Stimulated activated CD4-positive, alpha-beta T cell treated with anti-CD3 and anti-CD28 coated beads, Interleukin-1b, Interleukin-23, amount 100 ng/mL, for 48 hours (primary cell): ENCODE data around the gene GGA2.
"Not testable (repeated sequence)": the region's sequence is repeated elsewhere in the genome, so short reads cannot be mapped to it uniquely, and the experiment has no call there.

Source experiments
- DNase-seq: peaks from one replicate; pipeline ENCODE4 v3.0.0-alpha.2; 2020

Gene GGA2

GRCh38 chr16:23464196-23464595, 46.1 kb downstream of the GGA2 start:
- DNase-seq, result no peak

- not testable (repeated sequence) for DNase-seq
Measured at GRCh38 chr16:23462994-23463393, 47.3 kb downstream of the GGA2 start.

GRCh38 chr16:23453338-23454052, 56.8 kb downstream of the GGA2 start:
- no peak for DNase-seq

- DNase-seq, result peak; percentile 86
Measured at GRCh38 chr16:23452572-23453337, 57.5 kb downstream of the GGA2 start, which contains the start of gene COG7. TSS of gene COG7 (minus strand) at chr16:23453189. CDS start at chr16:23452994, 195 bp downstream.

GRCh38 chr16:23452221-23452571, 58.1 kb downstream of the GGA2 start:
- no peak for DNase-seq

GRCh38 chr16:23448392-23448791, 61.9 kb downstream of the GGA2 start:
- DNase-seq, result no peak

- not testable (repeated sequence) for DNase-seq
Measured at GRCh38 chr16:23437542-23437941, 72.8 kb downstream of the GGA2 start.

- DNase-seq, result no peak
Measured at GRCh38 chr16:23436951-23437350, 73.3 kb downstream of the GGA2 start.

- peak; percentile 56 for DNase-seq
Measured at GRCh38 chr16:23435500-23435899, 74.8 kb downstream of the GGA2 start.

- no peak for DNase-seq
Measured at GRCh38 chr16:23434380-23434779, 75.9 kb downstream of the GGA2 start.

- no peak for DNase-seq
Measured at GRCh38 chr16:23433261-23433920, 76.9 kb downstream of the GGA2 start.

- DNase-seq, result no peak
Measured at GRCh38 chr16:23432176-23433128, 77.8 kb downstream of the GGA2 start.

GRCh38 chr16:23428351-23428750, 81.9 kb downstream of the GGA2 start:
- no peak for DNase-seq

GRCh38 chr16:23424292-23424958, 85.9 kb downstream of the GGA2 start:
- DNase-seq, result no peak

- DNase-seq, result no peak
Measured at GRCh38 chr16:23423496-23424049, 86.7 kb downstream of the GGA2 start.

GRCh38 chr16:23420011-23420410, 90.3 kb downstream of the GGA2 start:
- no peak for DNase-seq

GRCh38 chr16:23416816-23417215, 93.5 kb downstream of the GGA2 start:
- no peak for DNase-seq

- DNase-seq, result no peak
Measured at GRCh38 chr16:23414731-23415130, 95.6 kb downstream of the GGA2 start.
